NCI-H748 treated with DMSO at 0.1 percent for 48 hours (cell line): ENCODE data around the gene TCEA2.

Experiments used
- DNase-seq: peaks from one replicate; lab custom pipeline; 2025; lab: John Stamatoyannopoulos, UW

Gene TCEA2

DNA sequence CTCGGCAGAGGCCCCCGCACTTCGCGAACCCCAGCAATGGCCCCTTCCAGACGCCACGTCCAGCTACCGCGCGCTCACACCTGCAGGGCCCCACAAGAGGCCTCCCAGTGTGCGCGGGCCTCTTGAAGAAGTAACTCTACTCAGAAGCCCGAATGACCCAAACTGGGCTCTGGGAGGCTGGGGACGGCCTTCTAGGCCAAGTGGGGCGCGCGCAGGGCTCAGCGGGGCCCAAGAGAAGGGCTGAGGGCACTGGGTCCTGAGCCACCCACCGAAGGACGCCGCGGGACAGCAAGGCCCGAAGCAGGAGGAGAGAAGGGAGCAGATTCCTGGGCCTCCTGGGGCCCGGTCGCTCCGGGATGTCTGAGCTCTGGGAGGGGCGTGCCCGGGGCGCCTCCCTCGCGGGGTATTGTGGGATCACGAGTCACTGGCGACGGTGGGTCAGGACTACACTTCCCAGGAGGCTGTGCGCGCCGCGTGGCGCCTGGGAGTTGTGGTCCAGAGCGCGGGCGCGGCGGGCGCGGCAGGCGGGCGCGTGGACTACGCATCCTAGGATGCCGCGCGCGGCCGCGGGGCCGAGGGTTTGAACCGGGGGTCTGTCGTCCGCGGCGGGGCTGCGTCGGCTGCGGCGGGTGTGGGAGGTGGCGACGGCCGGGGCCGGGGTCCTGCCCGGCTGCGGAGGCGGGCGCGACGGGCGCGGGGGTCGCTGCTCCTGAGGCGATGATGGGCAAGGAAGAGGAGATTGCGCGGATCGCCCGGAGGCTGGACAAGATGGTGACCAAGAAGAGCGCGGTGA lies at the start of gene TCEA2:
TCEA2 (plus strand) TSS at position 603 of the 793 bp plus-strand sequence; CDS start at position 718, 115 bp downstream.
- peak; percentile 58 for DNase-seq

DNA sequence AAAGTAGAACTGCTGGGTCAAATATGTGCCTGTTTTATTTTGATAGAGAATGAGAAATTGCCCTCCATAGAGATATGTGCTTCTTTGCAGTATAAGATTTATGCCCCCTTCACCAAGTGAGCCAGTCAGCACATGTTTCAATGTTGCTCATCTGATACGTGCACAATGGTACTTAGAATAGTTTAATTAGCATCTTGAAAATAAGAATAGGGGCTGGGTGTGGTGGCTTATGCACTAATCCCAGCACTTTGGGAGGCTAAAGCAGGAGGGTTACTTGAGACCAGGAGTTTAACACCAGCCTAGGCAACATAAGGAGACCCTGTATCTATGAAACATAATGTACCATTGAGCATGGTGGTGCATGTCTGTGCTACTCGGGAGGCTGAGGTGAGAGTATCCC lies 47.4 kb upstream of the TCEA2 start:
- DNase-seq, result no peak

GRCh38 chr20:64021124-64021975 lies 41.6 kb upstream of the TCEA2 start:
- DNase-seq, result no peak

GRCh38 chr20:64022671-64023360 lies 40.2 kb upstream of the TCEA2 start:
- no peak for DNase-seq

GRCh38 chr20:64023361-64024140 lies 39.4 kb upstream of the TCEA2 start:
- no peak for DNase-seq

GRCh38 chr20:64024141-64024990 lies 38.6 kb upstream of the TCEA2 start:
- no peak for DNase-seq

GRCh38 chr20:64025101-64025825 lies 37.7 kb upstream of the TCEA2 start:
- no peak for DNase-seq

GRCh38 chr20:64025826-64026412 lies 37.1 kb upstream of the TCEA2 start:
- DNase-seq, result no peak

GRCh38 chr20:64027981-64028685 lies 34.9 kb upstream of the TCEA2 start:
- DNase-seq, result no peak

- no peak for DNase-seq
These were observed 33.5 kb upstream of the TCEA2 start for GRCh38 chr20:64029293-64030117.

- no peak for DNase-seq
These were observed 32.4 kb upstream of the TCEA2 start for GRCh38 chr20:64030371-64031134.

DNA sequence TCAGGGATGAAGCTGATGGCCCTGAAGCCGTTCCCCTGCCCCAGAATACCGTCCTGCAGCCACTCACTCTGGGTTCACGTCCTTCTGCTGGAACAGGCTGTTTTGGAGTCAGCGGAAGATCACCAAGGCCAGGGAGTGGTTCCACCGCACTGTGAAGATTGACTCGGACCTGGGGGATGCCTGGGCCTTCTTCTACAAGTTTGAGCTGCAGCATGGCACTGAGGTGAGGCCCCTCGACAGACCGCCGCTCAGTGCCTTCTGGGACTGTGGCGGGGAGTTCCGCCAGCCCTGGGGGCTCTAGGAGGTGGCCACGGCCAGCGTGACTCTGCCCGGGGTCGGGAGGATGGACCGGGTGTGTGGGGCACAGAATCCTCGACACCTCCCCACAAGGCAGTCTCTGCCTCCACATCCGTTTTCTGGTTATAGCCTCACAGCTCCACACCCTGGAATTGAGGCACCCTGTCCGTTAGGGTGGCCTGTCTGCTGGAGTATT lies 31.1 kb upstream of the TCEA2 start:
- DNase-seq, result no peak

DNA sequence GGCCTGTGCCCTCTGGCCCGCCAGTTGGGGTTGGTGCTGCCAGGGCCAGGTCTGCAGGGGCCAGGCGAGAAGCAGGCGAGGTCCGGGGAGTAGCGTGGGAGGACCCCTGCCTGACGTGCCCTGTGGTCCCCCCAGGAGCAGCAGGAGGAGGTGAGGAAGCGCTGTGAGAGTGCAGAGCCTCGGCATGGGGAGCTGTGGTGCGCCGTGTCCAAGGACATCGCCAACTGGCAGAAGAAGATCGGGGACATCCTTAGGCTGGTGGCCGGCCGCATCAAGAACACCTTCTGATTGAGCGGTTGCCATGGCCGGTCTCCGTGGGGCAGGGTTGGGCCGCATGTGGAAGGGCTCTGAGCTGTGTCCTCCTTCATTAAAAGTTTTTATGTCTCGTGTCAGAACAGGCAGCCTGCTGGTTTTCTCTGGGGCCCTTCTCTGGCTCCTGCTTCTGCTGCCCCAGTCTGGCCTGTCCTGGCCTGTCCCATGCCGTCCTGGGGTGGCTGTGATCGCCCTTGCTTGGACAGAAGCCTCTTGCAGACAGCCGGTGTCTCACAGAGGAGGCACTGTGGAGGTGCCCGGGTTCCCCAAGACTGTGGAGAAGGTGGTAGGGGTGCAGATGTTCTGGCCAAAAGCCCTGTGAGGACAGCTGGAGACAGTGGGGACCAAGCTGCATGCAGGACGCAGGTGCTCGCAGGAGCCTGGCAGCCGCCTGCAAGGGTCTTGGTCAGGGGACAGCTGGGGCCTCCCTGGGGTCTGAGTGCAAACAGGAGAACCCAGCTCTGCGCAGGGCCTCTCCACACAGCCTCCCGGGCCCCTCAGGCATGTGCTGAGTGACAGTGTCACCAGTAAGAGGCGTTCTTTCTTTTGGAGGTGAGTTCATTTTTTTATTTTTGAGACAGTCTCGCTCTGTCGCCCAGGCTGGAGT lies 30.0 kb upstream of the TCEA2 start:
- DNase-seq, result no peak

DNA sequence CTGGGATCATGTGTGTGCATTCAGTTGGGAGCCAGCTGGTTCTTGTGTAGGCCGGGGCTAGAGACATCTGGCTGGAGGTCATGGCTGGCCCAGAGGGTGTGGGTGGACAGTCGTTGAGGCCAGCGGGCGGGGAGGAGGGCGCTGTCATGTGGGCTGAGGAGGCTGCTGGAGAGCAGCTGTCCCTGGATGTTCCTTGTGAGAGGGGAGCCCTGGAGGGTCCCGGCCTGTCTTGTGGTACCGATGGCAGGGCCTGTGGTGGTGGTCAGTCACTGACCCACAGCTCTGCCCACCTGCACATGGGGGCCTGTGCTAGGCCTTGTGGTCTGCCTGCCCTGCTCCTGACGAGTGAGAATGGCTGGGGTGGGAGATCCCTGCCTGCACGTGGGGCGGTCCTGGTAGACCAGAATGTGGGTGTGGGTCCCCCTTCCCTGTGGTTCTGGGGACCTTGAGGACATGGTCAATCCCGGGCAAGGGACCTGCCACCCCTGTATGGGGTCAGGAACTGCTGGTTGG lies 29.0 kb upstream of the TCEA2 start:
- DNase-seq, result no peak

DNA sequence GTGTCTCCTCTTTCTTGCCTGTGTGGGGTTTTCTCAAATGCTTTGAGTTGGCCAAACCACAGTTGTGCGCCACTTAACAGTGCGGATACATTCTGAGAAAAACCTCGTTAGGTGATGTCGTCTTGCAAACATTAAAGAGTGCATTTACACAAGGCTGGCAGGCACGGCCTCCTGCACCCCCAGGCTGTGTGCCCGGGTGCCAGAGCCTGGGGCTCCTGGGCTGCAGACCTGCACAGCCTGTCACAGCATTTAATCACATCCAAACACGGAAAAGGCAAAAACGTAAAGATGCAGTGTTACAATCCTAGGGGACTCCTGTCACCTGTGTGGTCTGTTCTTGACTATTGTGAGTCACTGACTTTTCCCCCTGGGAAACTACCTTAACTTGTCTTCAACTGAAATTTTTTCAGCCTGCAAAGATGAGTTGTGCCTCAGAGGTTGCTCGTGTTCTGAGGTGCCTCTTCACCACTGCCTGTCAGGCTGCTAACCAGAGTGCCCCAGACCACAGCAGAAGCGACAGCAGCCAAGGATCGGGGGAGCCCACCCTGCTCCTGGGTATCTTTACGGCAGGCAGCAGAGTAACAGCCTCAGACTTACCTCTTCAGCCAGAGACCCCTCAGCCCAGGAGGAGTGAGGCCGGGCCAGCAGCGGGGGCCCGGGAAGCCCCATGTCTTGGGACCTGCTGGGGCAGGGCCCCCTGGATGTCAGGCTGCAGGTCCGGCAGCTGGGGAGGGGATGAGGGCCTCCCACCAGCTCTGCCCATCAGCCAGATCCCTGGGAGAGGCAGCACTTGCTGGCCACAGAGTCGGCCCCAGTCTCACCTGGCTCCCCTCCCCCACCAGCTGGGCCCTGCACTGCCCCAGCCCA lies 27.7 kb upstream of the TCEA2 start:
- no peak for DNase-seq
